Measurements from ENCODE around the gene RASSF3.
"Not testable (repeated sequence)": the region's sequence is repeated elsewhere in the genome, so short reads cannot be mapped to it uniquely, and the experiment has no call there.

RASSF3 gene, protein sequence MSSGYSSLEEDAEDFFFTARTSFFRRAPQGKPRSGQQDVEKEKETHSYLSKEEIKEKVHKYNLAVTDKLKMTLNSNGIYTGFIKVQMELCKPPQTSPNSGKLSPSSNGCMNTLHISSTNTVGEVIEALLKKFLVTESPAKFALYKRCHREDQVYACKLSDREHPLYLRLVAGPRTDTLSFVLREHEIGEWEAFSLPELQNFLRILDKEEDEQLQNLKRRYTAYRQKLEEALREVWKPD

GRCh38 chr12:64610079-64610659, at the start of gene RASSF3:
TSS of gene RASSF3 (plus strand) at chr12:64610495. CDS start at chr12:64610633, 138 bp downstream.
- no peak for FAIRE-seq

GRCh38 chr12:64561302-64562136, 48.8 kb upstream of the RASSF3 start:
- FAIRE-seq, result no peak

- FAIRE-seq, result no peak
Observed at GRCh38 chr12:64566122-64566521, 44.2 kb upstream of the RASSF3 start.

- FAIRE-seq, result no peak
Observed at GRCh38 chr12:64566831-64567517, 43.3 kb upstream of the RASSF3 start.

- no peak for FAIRE-seq
Observed at GRCh38 chr12:64567570-64567969, 42.7 kb upstream of the RASSF3 start.

- no peak for FAIRE-seq
Observed at GRCh38 chr12:64568298-64568697, 42.0 kb upstream of the RASSF3 start.

- FAIRE-seq, result no peak
Observed at GRCh38 chr12:64569923-64570691, 40.2 kb upstream of the RASSF3 start.

- no peak for FAIRE-seq
Observed at GRCh38 chr12:64571411-64571810, 38.9 kb upstream of the RASSF3 start.

- no peak for FAIRE-seq
Observed at GRCh38 chr12:64572241-64572640, 38.1 kb upstream of the RASSF3 start.

DNA sequence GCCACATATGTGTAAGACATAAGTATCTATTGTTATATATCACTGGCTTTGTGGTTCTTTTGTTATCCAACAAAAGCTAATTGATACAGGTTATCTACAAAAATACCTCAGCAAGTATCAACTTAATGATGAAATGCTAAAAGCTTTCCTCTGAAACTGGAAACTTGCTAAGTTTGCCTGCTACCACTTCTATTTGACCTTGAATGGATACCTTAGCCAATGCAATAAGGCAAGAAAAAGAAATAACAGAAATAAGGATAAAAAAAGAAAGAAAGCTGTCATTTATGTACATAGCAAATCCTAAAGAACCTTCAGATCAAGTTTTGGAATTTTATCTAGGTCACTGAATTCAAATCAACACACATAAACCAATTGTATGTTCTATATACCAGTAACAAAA, 35.5 kb upstream of the RASSF3 start:
- no peak for FAIRE-seq

DNA sequence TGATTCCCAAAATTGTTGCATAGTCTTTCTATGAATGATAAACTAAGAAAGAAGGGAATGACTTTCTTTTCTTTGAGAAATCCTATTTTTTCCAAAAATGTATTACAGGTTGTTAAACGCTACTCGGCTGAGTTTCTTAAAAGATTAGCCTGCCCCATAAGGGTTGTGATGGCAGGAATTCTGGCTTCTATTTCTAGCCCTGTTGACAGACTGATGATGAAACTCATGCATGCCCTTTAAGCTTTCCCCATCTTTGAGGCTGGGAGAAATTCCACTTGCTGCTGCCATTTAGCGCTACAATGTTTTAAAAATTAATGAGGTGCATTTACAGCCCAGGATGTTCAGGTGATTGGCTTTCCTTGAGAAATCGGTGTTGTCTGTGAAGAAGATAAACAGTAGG, 33.2 kb upstream of the RASSF3 start:
- no peak for FAIRE-seq

- FAIRE-seq, result no peak
Observed at GRCh38 chr12:64578566-64578965, 31.7 kb upstream of the RASSF3 start.

DNA sequence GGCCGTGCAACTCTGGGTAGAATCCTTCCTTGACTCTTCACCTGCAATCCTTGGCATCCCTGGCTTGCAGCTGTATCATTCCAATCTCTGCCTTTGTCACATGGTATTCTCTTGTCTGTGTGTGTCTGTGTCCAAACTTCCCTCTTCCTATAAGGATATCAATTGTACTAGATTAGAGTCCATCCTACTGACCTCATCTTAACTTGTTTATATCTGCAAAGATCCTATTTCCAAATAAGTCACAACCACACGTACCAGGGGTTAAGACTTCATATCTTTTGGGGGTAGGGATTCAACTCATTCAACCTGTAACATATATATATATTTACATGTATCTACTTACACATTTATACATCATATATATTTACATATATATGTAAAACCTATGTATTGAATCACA, 29.6 kb upstream of the RASSF3 start:
- no peak for FAIRE-seq

DNA sequence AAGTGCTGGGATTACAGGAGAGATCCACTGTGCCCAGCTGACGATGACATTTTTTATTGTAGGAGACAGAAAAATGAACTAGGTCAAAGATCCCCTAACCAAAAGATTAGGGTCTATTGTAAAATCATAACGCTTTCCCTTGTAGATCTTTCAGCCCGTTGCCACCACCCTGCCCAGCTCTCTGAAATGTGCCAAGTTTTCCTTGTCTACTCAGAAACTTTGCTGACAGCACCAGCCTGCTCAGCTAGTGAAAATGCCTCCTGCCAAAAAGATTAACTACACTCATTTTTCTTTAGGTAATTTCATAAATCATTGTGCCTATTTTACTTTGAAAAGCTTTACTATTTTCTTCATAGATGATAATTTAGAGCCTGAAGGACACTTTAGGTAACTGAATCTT, 28.2 kb upstream of the RASSF3 start:
- no peak for FAIRE-seq

- FAIRE-seq, result no peak
Observed at GRCh38 chr12:64582862-64583261, 27.4 kb upstream of the RASSF3 start.

- FAIRE-seq, result not testable (repeated sequence)
Observed at GRCh38 chr12:64583395-64583770, 26.9 kb upstream of the RASSF3 start.

GRCh38 chr12:64583771-64584421, 26.4 kb upstream of the RASSF3 start:
- no peak for FAIRE-seq

DNA sequence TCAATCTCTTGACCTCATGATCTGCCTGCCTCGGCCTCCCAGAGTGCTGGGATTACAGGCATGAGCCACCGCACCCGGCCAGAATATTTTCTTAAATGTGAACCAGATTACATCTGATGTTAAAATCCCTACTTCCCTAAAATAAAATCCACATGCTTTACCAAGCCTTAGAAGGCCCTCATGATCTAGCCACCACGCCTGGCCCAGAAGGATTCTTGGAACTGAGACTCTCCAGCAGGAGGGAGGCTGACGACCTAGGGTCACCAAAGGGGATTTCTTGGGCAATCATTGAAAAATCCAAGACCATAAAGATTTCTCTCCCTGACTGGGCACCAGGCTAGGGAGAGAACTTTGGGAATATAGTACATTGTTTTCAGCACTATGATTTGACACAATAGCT, 25.2 kb upstream of the RASSF3 start:
- FAIRE-seq, result no peak

- no peak for FAIRE-seq
Observed at GRCh38 chr12:64587447-64587846, 22.8 kb upstream of the RASSF3 start.

GRCh38 chr12:64590183-64590582, 20.1 kb upstream of the RASSF3 start:
- no peak for FAIRE-seq

DNA sequence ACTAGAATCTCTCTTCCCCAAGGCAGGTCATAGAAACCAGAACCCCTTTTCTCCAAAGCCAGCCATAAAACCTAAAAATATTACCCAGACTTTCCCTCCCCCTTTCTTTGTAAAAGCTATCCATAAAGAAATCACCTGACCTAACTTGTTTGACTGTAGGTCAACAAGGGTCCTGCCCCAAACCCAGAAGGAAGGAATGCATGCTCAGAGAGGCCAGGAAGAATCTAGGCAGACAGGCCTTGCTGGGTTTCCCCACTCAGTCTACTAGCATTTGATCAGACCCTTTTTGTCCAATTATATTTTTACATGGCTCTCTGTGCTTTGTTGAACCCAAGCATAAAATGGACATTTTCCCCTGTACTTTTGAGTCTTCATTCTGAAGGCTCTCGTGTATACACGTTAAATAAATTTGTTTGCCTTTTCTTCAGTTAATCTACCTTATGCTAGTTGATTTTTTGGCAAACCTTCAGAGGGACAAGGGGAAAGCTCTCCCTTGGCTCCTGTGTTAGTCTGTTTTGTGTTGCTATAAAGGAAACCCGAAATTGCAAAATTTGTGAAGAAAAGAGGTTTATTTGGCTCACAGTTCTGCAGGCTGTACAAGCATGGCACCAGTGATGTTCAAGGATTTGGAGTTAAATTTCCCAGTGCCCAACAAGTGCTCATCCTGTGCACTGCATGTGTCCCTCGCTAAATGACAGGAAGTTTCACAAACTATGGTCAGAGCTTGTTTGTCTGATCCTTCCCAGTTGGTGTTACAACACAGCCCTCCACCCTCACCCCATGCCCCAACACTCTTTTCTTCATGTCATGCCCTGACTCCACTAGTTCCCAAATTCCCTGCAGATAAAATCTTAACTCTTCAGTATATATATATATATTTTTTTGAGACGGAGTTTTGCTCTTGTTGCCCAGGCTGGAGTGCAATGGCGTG, 14.2 kb upstream of the RASSF3 start:
- FAIRE-seq, result no peak
